Loucy (cell line): ENCODE measurements around the gene FREM1.

Source experiments
- CTCF ChIP-seq: fragments of 200-600 bp; sonication (generic); conservative IDR thresholded peaks from 2 replicates; pipeline ENCODE4 v1.5.1; 2014; ENCODE audit warnings: mild to moderate bottlenecking, antibody characterized with exemption, low read length
- EZH2phosphoT487 ChIP-seq: fragments of 200-600 bp; IDR thresholded peaks from 2 replicates; pipeline ENCODE4 v1.6.1; 2018; ENCODE audit warnings: antibody characterized with exemption, mild to moderate bottlenecking, moderate library complexity, borderline replicate concordance

- TF ChIP-seq CTCF (no peak), EZH2phosphoT487 (no peak)
These were observed 26.3 kb upstream of the FREM1 start for GRCh38 chr9:14936491-14936890.
